Measurements from ENCODE around the gene SH3BP4. TPM values are rescaled to one million over a fixed set of nuclear protein-coding genes. Genes with fewer than 3 reads are reported as not detected.

Gene SH3BP4
- total and polyA plus RNA-seq, 2 of the 13 experiments (the other 11 are each of a cell fraction or from before 2014, with no cell fraction given): 34.6 to 99.1 TPM

- CTCF ChIA-PET (ENCODE audit: low intra/inter-chr PET ratio, low total read pairs): no interaction called here
- H2AFZ ChIP-seq (ENCODE audit: low read length): no peak overlapping the region
- POLR2A ChIA-PET: interaction anchor here (1.0 to 10.2 kb wide), 12 partner anchors 10 to 319 kb away, joined by 3 to 268 read pairs (median 5); partner anchors contain the start of gene SH3BP4
- 30% methylated on average over 24 of the region's 24 CpGs for WGBS (ENCODE audit: low lambda C conversion rate)
- H3K79me2 ChIP-seq (ENCODE audit: insufficient read depth, low read length): peaks cover 97% of the 10 kb centered on the region
- H3K9ac ChIP-seq (ENCODE audit: insufficient read depth, low read depth, low read length): peak overlapping the region; percentile 59
- H3K4me2 ChIP-seq (ENCODE audit: low read depth, low read length): peak overlapping the region; percentile 46
- H3K27me3 ChIP-seq (ENCODE audit: control insufficient read depth in 1 of 2, insufficient read depth in 2 of 2, low read length in 2 of 2): no peaks in the 10 kb centered on the region
- peaks cover 92% of the 10 kb centered on the region for H4K20me1 ChIP-seq (ENCODE audit: insufficient read depth, low read length)
- H3K4me1 ChIP-seq (ENCODE audit: insufficient read depth, low read length): peaks cover 100% of the 10 kb centered on the region
- in situ Hi-C loops (cut with HindIII; ENCODE audit: extremely low pct_ligation_motif_present, low pct_unique_long_range_greater_than_20kb) (no loop called here), intact Hi-C loops (cut with micrococcal nuclease; ENCODE audit: unreplicated experiment) (no loop called here)
- BruUV-seq (replicated peaks): no TSS peak
- peak; percentile 52 for ATAC-seq
- H3K27ac ChIP-seq (ENCODE audit: extremely low read length, insufficient read depth, low read length): peak overlapping the region; percentile 75
- H3K4me3 ChIP-seq (replicated peaks in 1 of 3; ENCODE audit: insufficient read depth in 1 of 3, low read depth in 2 of 3, low read length in 3 of 3): peak overlapping the region in 1 of 3 experiments; percentile 2; a peak in 2 of 6 replicates
- FAIRE-seq: peak; percentile 94
- DNase-seq (ENCODE audit: low spot score): peak; percentile 84
- peaks cover 18 to 56% of the 10 kb centered on the region in 2 experiments for H3K36me3 ChIP-seq (replicated peaks in 1 of 2; ENCODE audit: control insufficient read depth in 1 of 2, insufficient read depth in 2 of 2, low read length in 2 of 2)
- no peaks in the 10 kb centered on the region for H3K9me3 ChIP-seq (ENCODE audit: low read length)
- TF ChIP-seq ZNF557 (CRISPR knock-in tag; IDR thresholded peaks at IDR 0.05) (0 out of 2 replicates have a peak, but pooled peaks have one; percentile 58), ZNF280D (CRISPR knock-in tag; IDR thresholded peaks at IDR 0.05) (0 out of 2 replicates have a peak, but pooled peaks have one; percentile 59), TERF1 (CRISPR knock-in tag; IDR thresholded peaks at IDR 0.05) (no peak), TBX2 (CRISPR knock-in tag; IDR thresholded peaks at IDR 0.05; ENCODE audit: borderline replicate concordance) (peak; percentile 90), ZNF784 (CRISPR knock-in tag; IDR thresholded peaks at IDR 0.05; ENCODE audit: borderline replicate concordance) (no peak), PHF21A (CRISPR knock-in tag; IDR thresholded peaks at IDR 0.05) (peak; percentile 94), CREB1 (IDR thresholded peaks at IDR 0.05) (no peak), CREB1 (CRISPR knock-in tag; IDR thresholded peaks at IDR 0.05) (0 out of 2 replicates have a peak, but pooled peaks have one; percentile 26), FOXP1 (IDR thresholded peaks at IDR 0.05) (no peak), FOXP1 (CRISPR knock-in tag; IDR thresholded peaks at IDR 0.05) (peak; percentile 55; the same call in 1 of the 2 replicates), TFDP2 (CRISPR knock-in tag; IDR thresholded peaks at IDR 0.05) (peak; percentile 75), ZNF513 (CRISPR knock-in tag; conservative IDR thresholded peaks at IDR 0.05) (no peak), SNAI1 (CRISPR knock-in tag; IDR thresholded peaks at IDR 0.05; ENCODE audit: borderline replicate concordance) (no peak), ZNF615 (CRISPR knock-in tag; IDR thresholded peaks at IDR 0.05; ENCODE audit: borderline replicate concordance) (peak; percentile 72; the same call in 1 of the 2 replicates), ZNF619 (CRISPR knock-in tag; IDR thresholded peaks at IDR 0.05) (0 out of 2 replicates have a peak, but pooled peaks have one; percentile 4), U2AF1 (optimal IDR thresholded peaks at IDR 0.05; ENCODE audit: low read depth, low read length) (peak; percentile 66)
Observed at GRCh38 chr2:234995332-234996068, 43.7 kb downstream of the SH3BP4 start.

Measured in HepG2 (cell line).